KBM-7 (cell line): ENCODE results near the gene ZC3H12A.

Experiments
- DNase-seq: peaks from one replicate; pipeline ENCODE4 v3.0.0-alpha.2; 2015
- in situ Hi-C: fragments of 300-500 bp; cut with MboI; formaldehyde crosslinking; loops from 2 replicates; pipeline ENCODE4 v1.14.3; 2020; ENCODE audit warnings: low sequenced_read_pairs, low pct_unique_long_range_greater_than_20kb, mixed read lengths

ZC3H12A gene

GRCh38 chr1:37474046-37474696 is at the start of gene ZC3H12A:
ZC3H12A (plus strand) TSS chr1:37474580; CDS start chr1:37475497, 917 bp downstream.
- DNase-seq = peak; percentile 91
- in situ Hi-C loops = no loop called here

DNA sequence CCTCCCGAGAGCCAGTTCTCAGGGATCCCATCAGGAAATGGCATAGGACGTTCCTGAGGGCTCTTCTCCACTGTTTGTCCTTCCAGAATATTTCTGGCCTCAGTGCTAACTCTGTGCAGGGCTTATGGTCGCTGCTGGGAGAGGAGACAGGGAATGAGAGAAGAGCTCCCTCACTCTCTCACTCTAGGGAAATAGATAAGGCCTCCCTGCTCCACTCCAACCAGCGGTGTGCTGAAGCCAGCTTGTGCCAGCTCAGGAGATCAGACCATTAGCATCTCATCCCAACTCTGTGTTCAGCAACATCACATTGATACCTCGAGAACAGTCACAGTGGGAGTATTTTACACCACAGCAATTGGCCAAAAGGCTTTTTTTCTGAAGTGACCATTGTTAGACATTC is 49.2 kb upstream of the ZC3H12A start:
- no peak for DNase-seq

DNA sequence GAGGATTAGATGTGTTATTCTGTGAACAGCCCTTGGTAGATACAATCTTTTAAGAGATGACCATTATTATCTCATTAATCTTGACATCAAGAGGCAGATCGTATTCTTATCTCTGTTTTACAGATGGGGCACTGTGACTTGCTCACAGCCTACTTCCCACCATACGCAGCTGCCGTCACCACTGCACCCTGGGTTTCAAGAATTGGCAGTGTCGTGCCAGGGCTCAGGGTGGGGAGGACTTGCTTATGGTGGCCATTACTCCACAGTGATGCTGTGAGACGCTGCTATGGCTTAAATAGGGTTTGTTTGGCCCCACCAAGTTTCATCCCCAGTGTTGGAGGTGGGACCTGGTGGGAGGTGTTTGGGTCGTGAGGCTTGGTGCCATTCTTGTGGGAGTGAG is 45.4 kb upstream of the ZC3H12A start:
- DNase-seq = no peak
- in situ Hi-C loops = no loop called here

More for the DNA sequence above, 49.2 kb upstream of the ZC3H12A start:
- in situ Hi-C loops = no loop called here

DNA sequence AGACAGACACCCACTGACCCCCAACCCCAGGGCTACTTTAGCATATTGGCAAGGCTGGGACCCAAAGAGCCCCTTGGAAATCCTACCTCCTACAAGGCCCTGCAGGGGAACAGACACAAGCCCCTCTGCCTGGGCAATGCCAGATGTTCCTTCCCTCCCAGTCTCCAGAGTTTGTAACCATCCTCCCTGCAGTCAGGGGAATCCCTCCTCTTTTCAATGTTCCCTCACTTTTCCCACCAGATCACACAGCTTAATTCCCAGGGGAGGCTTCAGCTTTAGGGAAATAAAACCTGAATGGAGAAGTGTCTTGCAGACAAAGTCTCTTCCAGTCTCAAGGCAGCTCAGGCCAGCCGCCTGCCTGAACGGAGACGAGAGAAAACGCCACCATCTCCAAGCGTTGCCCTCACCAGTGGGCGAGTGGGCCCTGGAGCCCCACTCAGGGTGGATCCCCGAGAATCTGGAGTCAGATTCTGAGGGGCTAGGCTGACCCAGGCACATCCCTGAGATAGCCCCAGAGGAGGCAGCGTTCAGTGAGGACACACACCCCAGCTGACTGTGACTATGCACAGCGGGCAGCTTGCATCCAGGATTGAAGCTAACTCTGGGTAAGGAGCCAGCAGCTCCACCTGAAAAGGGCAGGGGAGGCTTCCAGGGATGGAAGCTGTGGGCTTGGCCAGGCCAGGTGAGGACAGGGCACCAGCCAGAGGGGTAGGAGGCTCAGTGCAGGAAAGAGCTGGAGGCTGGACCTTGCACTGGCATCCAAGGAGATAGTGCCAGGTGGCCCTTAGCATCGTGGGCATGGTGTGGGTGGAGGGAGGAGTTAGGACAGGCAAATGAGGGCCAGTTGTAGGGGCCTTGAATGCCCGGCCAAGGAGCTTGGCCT is 44.0 kb upstream of the ZC3H12A start:
- no peak for DNase-seq
- in situ Hi-C loops = no loop called here

DNA sequence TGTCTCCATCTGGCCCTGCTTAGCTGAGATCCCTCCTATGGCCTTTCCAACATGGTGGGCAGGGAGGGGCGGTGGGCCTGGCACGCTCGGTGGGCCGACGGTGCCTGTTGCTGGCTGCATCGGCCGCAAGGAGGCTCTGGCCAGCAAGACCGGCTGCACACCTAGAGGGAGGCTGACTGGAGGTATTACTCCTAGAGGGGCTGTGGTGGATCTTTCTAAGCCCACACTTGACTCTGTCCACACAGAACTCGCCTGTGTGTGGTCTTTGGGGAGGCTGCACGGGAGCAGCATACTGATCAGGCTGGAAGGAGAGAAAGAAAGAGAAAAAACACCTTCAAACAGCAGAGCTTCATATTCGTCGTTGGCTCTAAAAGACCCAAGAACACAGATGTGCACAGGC is 41.7 kb upstream of the ZC3H12A start:
- in situ Hi-C loops = no loop called here
- no peak for DNase-seq

DNA sequence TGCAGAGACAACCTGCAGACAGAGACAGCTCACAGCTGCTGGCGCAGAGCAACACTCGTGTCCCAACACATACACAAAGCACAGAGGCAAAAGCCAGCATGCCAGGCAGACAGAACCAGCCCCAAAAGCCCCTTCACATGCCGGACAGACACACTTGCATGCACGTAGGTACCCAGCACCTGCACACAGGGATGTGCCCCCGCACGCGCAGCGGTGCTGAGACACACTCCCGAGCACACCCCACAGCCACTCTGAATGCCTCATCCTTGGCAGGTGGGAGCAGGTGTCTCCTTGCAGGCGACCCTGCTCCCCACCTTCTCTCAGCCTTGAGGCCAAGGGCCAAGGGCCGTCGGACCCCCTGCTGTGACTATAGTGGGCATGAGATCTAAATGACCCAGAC is 41.2 kb upstream of the ZC3H12A start:
- in situ Hi-C loops = no loop called here
- no peak for DNase-seq

- peak; percentile 62 for DNase-seq
- in situ Hi-C loops = no loop called here
Observed at GRCh38 chr1:37434292-37435225, 39.8 kb upstream of the ZC3H12A start.

DNA sequence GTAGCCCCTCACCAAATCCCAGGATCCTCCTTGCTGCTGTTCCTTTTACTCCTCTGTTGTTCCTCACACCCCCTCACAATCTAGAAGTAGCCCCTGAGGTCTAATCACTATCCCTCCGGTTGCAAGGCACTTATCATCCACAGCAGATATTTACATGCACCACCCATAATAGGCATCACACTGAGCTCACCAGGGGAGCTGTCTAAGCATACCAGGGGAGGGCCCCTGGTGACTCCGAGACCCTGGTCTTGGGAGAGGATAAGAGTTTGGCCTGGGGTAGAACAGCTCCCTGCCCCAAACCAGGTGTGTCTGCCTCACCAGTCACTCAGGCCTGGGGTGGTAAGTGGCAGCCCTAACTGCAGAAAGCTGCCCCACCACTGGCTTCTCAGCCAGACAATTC is 37.3 kb upstream of the ZC3H12A start:
- in situ Hi-C loops = no loop called here
- no peak for DNase-seq

DNA sequence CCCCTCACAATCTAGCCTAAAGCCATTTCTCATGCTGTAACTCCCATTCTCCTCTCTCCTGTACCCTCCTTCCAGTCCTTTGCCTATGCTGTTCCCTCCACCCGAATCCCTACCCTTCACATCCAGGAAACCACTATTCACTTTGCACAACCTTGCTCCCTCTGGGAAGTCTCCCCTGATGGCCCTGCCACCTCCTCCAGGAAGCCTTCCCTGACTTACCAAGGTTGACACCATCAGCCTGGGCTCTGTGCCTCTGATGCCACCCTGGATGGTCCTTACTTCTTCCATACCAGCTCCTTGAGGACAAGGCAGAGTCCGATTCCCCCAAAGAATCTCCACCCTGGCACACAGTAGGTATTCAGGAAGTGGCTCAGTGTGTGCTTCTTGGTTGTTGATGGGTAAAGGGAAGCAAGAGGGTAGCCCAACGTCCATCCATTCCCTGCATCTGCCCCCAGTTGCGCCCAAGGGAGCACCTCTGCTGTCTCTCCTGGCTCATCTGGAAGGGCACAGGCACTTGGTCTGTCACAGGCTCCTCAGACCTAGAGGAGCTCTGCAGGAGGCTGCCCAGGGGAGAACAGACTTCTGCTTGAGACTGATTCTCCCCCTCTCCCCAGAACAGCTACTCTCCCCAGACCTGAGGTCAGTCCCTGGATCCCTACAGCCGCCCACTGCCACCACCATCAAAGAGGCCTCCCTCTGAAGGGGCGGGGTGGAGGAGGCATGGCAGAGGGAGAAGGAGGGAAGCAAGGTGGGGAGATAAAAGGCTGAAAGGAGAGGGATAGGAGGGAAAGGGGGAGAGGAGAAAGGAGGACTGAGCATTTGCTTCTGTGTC is 36.1 kb upstream of the ZC3H12A start:
- in situ Hi-C loops = no loop called here
- DNase-seq = no peak

DNA sequence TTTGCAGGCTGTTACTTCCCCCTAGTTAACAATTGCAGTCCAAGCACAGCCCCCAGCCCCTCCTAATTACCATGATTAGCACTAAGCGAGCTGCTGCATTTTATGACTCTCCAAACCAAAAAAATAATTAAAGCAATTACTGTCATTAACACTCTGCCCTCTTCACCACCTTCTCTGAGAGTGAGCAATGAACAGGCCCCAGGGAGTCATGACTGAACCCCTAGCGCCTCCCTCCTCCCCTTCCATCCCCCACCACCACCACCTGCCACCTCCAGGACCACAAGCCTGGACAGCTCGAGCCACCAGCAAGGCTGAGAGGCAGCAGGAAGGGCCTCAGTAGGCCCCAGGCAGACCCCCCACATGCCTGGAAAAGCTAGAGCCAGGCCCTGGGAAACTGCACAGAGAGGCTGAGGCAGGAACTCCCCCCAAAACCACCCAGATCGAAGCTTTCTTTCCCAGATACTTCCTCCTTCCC is 35.5 kb upstream of the ZC3H12A start:
- in situ Hi-C loops = no loop called here
- no peak for DNase-seq

DNA sequence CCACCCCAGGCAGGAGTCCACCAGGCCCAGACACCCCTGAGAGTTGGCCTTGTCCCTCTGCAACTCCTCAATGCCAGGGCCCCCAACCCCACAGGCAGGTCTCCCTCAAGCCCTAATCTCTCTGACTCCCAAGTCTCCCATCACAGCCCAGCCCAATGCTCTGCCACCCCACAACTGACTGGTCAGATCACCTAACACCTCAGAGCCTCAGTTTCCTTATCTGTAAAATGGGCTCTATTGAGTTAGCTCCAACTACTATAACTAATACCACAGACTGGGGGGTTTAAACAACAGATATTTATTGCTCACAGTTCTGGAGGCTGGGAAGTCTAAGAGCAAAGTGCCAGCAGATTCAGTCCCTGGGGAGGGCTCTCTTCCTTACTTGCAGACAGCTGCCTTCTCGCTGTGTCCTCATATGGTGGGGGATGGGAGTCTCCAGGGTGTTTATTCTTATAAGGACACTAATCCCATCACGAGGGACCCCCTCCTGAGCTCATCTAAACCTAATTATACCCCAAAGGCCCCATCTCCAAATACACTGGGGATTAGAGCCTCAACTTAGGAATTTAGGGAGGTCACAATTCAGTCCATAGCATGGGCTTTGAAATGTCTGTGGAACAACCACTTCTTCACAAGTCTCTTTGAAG is 34.9 kb upstream of the ZC3H12A start:
- no peak for DNase-seq

GRCh38 chr1:37441490-37441889 is 32.9 kb upstream of the ZC3H12A start:
- no peak for DNase-seq
- in situ Hi-C loops = no loop called here

More for the DNA sequence above, 34.9 kb upstream of the ZC3H12A start:
- in situ Hi-C loops = no loop called here

DNA sequence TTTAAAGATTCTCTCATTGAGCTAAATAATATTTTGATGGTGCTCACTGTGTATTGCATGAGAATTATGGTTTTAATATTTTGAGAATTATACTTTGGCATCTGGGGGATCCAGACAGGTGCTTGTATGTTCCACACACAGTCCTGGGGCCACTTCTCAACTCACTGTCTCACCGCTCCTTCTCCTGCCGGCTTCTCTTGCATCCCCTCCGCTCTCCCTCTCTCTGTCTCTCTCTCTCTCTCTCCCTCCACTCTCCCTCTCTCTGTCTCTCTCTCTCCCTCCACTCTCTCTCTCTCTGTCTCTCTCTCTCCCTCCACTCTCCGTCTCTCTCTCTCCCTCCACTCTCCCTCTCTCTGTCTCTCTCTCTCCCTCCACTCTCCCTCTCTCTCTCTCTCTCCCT is 32.2 kb upstream of the ZC3H12A start:
- in situ Hi-C loops = no loop called here
- no peak for DNase-seq

GRCh38 chr1:37442644-37443043 is 31.7 kb upstream of the ZC3H12A start:
- DNase-seq = no peak
- in situ Hi-C loops = no loop called here

- in situ Hi-C loops = no loop called here
- DNase-seq = no peak
Observed at GRCh38 chr1:37446874-37447273, 27.5 kb upstream of the ZC3H12A start.

- DNase-seq = no peak
- in situ Hi-C loops = no loop called here
Observed at GRCh38 chr1:37448185-37448584, 26.2 kb upstream of the ZC3H12A start.

DNA sequence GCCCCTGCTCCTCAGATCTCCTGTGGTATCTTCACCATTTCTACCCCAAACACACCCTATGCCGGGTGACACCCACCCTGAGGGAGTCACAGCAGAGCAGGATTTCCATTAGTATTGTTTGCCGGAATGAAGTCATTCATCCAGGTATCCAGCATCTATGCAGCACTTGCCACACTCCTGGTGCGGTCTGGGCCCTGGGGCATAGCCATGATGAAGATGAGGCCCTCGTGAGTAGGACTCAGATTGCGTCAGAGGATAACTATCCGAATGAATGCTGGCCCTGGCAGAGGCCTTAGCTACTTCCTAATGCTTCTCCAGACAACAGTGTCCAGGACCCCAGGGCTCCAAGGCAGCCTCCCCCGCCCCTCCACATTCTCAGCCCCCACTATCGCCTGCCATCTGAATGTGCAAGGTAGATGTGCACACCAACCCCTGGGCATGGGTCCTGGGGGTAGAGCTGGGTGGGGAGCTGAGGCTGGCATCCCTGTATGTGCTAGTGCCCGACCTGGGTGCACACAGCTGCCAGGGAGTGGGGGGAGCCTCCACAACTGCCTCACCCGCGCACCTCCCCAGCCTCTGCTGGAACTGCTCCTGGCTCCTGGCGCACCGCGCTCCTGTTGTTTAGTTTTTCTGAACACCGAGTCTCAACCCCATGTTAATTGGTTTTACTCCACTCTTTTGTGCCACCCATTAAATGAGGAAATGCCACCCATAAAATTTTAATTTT is 25.5 kb upstream of the ZC3H12A start:
- in situ Hi-C loops = no loop called here
- DNase-seq = no peak

- in situ Hi-C loops = no loop called here
- peak; percentile 76 for DNase-seq
Observed at GRCh38 chr1:37449936-37450335, 24.4 kb upstream of the ZC3H12A start.
